ENCODE measurements around the gene SCGB3A1.

Gene SCGB3A1

DNA sequence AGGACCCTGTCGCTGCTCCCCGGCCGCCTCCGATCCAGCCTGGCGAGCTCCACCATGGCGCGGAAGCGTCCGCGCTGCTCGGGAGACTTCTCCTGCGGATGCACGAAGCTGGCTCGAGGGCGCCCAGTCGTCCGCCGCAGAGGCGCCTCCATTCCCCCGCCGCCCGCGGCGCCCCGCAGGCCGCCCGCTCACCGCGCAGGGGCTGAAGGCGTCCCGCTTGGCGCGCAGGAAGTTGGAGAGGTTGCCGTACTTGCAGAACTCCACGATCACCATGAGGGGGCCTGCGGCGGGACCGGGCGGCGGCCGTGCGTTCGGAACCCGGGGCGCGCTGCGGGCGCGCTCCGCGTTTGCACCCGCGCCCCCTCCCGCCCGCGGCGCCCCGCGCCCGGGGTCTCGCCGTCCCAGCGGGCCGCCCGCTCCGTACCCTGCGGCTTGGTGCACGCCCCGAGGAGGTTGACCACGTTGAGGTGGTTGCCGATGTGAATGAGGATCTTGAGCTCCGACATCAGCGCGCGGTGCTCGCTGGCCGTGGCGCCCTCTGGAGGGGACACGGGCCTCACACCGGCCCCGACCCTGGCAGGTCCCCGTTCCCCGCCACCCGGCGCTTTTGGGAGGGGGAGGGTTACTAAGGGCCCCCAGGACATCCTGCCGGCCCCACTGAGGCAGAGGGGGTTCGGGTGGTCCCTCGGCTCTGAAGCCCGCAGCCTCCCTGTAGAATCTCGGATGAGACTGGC, 27.7 kb upstream of the SCGB3A1 start:
- peak; percentile 93 for DNase-seq (ENCODE audit: insufficient read length, low spot score)
- TF ChIP-seq, protein P1, sequence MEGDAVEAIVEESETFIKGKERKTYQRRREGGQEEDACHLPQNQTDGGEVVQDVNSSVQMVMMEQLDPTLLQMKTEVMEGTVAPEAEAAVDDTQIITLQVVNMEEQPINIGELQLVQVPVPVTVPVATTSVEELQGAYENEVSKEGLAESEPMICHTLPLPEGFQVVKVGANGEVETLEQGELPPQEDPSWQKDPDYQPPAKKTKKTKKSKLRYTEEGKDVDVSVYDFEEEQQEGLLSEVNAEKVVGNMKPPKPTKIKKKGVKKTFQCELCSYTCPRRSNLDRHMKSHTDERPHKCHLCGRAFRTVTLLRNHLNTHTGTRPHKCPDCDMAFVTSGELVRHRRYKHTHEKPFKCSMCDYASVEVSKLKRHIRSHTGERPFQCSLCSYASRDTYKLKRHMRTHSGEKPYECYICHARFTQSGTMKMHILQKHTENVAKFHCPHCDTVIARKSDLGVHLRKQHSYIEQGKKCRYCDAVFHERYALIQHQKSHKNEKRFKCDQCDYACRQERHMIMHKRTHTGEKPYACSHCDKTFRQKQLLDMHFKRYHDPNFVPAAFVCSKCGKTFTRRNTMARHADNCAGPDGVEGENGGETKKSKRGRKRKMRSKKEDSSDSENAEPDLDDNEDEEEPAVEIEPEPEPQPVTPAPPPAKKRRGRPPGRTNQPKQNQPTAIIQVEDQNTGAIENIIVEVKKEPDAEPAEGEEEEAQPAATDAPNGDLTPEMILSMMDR (IDR thresholded peaks at IDR 0.05; ENCODE audit: insufficient read depth, missing control alignments): peak; percentile 40
- FAIRE-seq: no peak

DNA sequence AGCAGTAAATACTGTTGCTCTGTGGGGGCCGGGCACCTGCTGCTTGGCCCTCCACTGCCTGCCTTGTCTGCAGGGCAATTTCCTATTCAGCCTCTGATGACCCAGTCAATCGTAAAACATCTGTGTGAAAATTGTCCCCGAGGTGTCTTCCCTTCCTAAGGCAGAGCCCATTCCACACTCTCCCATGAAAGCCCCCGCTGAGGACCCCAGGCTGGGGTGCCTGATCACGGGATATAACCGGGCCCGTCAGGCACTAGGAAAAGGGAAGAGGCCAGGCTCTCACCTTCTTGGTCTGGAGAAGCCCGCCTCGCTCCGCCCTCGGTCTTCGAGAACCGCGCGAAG, 27.2 kb upstream of the SCGB3A1 start:
- FAIRE-seq (no peak), DNase-seq (ENCODE audit: insufficient read length, low spot score) (no peak)
- TF ChIP-seq, protein P1 (IDR thresholded peaks at IDR 0.05; ENCODE audit: insufficient read depth, missing control alignments): no peak

DNA sequence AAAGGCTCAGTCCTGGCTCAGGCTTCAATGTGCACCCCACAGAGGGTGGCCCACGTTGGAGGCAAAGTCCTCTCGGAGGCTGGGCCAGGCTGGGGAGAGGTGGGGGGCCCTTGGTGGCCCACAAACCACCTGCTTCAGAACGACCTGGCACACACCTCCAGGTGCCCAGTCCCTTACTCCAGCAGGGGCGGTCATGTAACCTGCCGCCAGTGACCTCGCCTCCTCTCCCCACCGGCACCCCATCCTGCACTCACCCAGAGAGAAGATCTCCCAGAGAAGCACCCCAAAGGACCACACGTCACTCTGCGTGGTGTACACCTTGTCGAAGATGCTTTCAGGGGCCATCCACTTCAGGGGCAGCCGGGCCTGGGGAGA, 22.5 kb upstream of the SCGB3A1 start:
- DNase-seq (ENCODE audit: insufficient read length, low spot score): no peak
- TF ChIP-seq, protein P1 (IDR thresholded peaks at IDR 0.05; ENCODE audit: insufficient read depth, missing control alignments): no peak
- no peak for FAIRE-seq

DNA sequence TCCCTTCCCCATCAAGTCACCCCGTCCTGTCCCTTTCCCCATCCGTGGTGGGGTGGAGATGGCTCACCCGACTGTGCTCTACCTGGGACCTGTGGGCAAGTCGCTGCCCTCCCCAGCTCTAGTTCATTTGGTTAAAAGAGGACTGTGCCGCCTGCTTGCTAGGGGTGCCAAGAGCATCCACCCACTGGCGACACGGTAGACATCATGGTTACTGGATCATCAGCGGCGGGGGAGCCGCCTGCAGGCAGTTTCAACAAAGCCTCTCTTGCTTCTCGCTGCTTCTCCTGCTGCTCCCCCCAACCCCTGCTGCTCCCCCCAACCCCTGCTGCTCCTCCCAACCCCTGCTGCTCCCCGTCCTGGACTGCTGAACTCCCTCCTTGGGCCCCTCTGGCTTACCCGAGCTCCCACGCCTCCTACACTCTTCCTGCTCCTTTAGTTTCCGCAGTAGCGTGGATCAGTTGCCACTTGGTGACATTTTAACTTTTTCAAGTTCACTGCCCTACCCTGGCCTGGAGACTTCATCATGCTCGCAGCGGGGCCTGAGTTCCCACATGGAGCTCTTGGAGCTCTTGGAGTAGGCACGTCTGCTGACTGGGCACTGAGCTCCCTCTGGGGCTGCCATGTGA, 22.0 kb upstream of the SCGB3A1 start:
- no peak for DNase-seq (ENCODE audit: insufficient read length, low spot score)
- FAIRE-seq: no peak
- TF ChIP-seq, protein P1 (IDR thresholded peaks at IDR 0.05; ENCODE audit: insufficient read depth, missing control alignments): no peak

DNA sequence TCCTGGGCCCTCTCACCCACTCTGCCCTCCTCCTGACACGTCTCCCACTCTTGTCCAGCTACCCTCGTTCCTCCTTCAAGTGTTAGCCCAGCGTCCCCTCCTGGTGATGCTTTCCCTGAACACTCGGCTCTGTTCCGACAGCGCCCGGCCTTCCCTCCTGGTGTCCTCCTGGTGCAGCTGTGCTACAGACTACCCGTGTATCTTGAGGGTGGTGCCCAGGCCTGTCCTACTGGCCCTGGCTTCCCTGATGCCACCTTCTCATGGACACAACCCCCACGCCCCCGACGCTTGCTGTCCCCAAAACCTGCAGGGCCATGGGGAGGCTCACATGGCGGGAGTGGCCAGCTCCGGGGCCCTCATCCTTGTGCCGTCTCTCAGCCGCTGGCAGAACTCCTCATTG, 21.4 kb upstream of the SCGB3A1 start:
- TF ChIP-seq, protein P1 (IDR thresholded peaks at IDR 0.05; ENCODE audit: insufficient read depth, missing control alignments): no peak
- FAIRE-seq (no peak), DNase-seq (ENCODE audit: insufficient read length, low spot score) (no peak)

DNA sequence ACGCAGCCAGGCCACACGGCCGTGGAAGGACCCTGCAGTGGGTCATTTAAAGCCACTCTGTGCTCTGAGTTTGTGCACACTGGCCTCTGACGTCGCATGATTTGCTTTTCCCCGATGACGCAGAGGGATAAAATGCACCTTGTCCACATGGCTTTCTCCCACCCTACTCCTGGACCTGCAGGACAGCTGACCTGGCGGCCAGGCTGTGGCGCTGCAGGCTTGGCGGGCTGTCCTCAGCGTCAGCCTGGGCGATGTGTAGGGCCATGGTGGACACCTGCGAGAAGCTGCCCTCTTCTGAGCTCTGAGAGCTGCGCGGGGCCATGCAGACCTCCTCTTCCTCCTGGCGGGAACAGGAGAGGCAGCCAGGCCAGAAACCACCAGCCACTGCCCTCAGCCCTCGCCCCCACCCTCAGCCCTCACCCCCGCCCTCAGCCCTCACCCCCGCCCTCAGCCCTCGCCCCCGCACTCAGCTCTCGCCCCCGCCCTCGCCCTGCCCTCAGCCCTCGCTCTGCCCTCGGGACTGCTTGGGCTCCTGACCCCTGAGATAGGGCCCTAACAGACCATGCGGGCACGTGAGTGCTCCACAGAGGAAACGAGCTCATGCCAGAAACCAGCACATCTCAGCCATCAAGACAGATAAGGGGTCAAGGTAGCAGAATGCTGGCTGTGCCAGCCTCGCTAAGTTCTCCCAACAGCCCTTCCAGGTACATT, 20.0 kb upstream of the SCGB3A1 start:
- FAIRE-seq (no peak), DNase-seq (ENCODE audit: insufficient read length, low spot score) (no peak)
- TF ChIP-seq, protein P1 (IDR thresholded peaks at IDR 0.05; ENCODE audit: insufficient read depth, missing control alignments): no peak
